ENCODE data around the gene GABRB3. TPM values are rescaled to one million over a fixed set of nuclear protein-coding genes. Genes with fewer than 3 reads are reported as not detected.

GABRB3 gene
- polyA plus RNA-seq, 1 donor from 2014 or later, result 78.3 TPM

DNA sequence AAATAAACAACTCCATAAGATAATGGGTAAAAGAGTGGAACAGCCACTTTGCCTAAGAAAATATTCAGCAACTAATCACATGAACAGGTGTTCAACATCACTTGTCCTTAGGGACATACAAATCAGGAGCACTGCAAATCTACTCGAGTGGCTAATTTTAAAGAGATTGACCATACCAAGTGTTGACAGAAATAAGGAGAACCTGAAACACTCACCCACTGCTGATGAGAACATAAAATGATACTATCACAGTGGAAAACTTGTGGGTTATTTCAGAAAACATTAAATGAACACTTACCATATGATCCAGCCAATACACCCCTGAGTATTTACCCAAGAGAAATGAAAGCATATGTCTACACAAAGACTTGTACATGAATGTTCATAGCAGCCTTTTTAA lies 70.5 kb downstream of the GABRB3 start:
- no peak overlapping the region for H3K4me3 ChIP-seq (ENCODE audit: low read length)
- H3K79me2 ChIP-seq (replicated peaks; ENCODE audit: insufficient read depth, low read length), result peaks cover 39% of the 10 kb centered on the region
- no peak overlapping the region for H3K9ac ChIP-seq (ENCODE audit: low read length)
- H3K36me3 ChIP-seq (ENCODE audit: insufficient read depth, low read length), result no peaks in the 10 kb centered on the region
- no peak overlapping the region for H3K4me2 ChIP-seq (ENCODE audit: low read length)
- peaks cover 5% of the 10 kb centered on the region for H3F3A ChIP-seq (ENCODE audit: insufficient read depth, low read length, poor library complexity, severe bottlenecking)
- H4K20me1 ChIP-seq (ENCODE audit: insufficient read depth), result no peaks in the 10 kb centered on the region
- H3K9me2 ChIP-seq (ENCODE audit: insufficient read depth, low read length), result no peaks in the 10 kb centered on the region
- H3K27me3 ChIP-seq (ENCODE audit: insufficient read depth, low read depth, low read length), result no peaks in the 10 kb centered on the region
- H3K9me3 ChIP-seq (ENCODE audit: low read length), result no peaks in the 10 kb centered on the region
- H2AFZ ChIP-seq (ENCODE audit: low read depth, low read length), result no peak overlapping the region
- H3K27ac ChIP-seq (ENCODE audit: low read length), result no peak overlapping the region
- TF ChIP-seq RAD21 (conservative IDR thresholded peaks at IDR 0.05) (no peak), EZH2 (IDR thresholded peaks at IDR 0.05; ENCODE audit: borderline replicate concordance, insufficient read depth, low read length, poor library complexity, severe bottlenecking) (no peak), TAF1 (IDR thresholded peaks at IDR 0.05; ENCODE audit: low read depth) (no peak), POLR2AphosphoS5 (IDR thresholded peaks at IDR 0.05) (no peak), CTCF (IDR thresholded peaks at IDR 0.05; ENCODE audit: poor library complexity, severe bottlenecking) (no peak), EP300 (conservative IDR thresholded peaks at IDR 0.05; ENCODE audit: poor library complexity, severe bottlenecking) (no peak), MXI1 (conservative IDR thresholded peaks at IDR 0.05; ENCODE audit: poor library complexity, severe bottlenecking) (no peak)
- TF ChIP-seq, protein P1, sequence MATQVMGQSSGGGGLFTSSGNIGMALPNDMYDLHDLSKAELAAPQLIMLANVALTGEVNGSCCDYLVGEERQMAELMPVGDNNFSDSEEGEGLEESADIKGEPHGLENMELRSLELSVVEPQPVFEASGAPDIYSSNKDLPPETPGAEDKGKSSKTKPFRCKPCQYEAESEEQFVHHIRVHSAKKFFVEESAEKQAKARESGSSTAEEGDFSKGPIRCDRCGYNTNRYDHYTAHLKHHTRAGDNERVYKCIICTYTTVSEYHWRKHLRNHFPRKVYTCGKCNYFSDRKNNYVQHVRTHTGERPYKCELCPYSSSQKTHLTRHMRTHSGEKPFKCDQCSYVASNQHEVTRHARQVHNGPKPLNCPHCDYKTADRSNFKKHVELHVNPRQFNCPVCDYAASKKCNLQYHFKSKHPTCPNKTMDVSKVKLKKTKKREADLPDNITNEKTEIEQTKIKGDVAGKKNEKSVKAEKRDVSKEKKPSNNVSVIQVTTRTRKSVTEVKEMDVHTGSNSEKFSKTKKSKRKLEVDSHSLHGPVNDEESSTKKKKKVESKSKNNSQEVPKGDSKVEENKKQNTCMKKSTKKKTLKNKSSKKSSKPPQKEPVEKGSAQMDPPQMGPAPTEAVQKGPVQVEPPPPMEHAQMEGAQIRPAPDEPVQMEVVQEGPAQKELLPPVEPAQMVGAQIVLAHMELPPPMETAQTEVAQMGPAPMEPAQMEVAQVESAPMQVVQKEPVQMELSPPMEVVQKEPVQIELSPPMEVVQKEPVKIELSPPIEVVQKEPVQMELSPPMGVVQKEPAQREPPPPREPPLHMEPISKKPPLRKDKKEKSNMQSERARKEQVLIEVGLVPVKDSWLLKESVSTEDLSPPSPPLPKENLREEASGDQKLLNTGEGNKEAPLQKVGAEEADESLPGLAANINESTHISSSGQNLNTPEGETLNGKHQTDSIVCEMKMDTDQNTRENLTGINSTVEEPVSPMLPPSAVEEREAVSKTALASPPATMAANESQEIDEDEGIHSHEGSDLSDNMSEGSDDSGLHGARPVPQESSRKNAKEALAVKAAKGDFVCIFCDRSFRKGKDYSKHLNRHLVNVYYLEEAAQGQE (IDR thresholded peaks at IDR 0.05; ENCODE audit: borderline replicate concordance), result no peak

DNA sequence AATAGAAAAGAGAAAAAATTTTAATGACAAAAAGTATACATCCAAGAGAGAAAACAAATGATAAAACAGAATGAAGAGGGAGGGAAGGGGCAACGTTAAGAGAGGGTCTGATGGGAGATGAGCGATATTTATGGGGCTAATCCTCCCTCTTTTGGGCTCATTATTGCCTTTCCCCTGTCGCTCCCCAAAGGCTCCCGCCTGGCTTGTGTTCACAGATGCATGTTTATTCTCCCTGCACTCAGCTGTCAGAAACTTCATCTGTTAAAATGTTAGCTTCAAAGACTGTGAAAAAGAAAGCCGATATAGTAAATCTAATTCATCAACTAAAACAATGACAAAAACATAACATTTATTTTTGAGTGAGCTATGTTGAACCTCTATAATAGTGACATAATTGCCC lies 74.3 kb downstream of the GABRB3 start:
- Histone ChIP-seq H3K79me2 (replicated peaks; ENCODE audit: insufficient read depth, low read length) (peaks cover 50% of the 10 kb centered on the region), H3K9me3 (ENCODE audit: low read length) (no peaks in the 10 kb centered on the region), H3K27me3 (ENCODE audit: insufficient read depth, low read depth, low read length) (no peaks in the 10 kb centered on the region), H3F3A (ENCODE audit: insufficient read depth, low read length, poor library complexity, severe bottlenecking) (peaks cover 5% of the 10 kb centered on the region), H4K20me1 (ENCODE audit: insufficient read depth) (no peaks in the 10 kb centered on the region), H3K9ac (ENCODE audit: low read length) (peak overlapping the region; percentile 46), H3K9me2 (ENCODE audit: insufficient read depth, low read length) (no peaks in the 10 kb centered on the region), H2AFZ (ENCODE audit: low read depth, low read length) (no peak overlapping the region), H3K27ac (ENCODE audit: low read length) (peak overlapping the region; percentile 85), H3K4me2 (ENCODE audit: low read length) (peak overlapping the region; percentile 76), H3K36me3 (ENCODE audit: insufficient read depth, low read length) (no peaks in the 10 kb centered on the region), H3K4me3 (ENCODE audit: low read length) (peak overlapping the region; percentile 52)
- TF ChIP-seq TAF1 (IDR thresholded peaks at IDR 0.05; ENCODE audit: low read depth) (no peak), RAD21 (conservative IDR thresholded peaks at IDR 0.05) (no peak), CTCF (IDR thresholded peaks at IDR 0.05; ENCODE audit: poor library complexity, severe bottlenecking) (no peak), SMC3 (conservative IDR thresholded peaks at IDR 0.05; ENCODE audit: poor library complexity) (no peak), MXI1 (conservative IDR thresholded peaks at IDR 0.05; ENCODE audit: poor library complexity, severe bottlenecking) (no peak), POLR2AphosphoS5 (IDR thresholded peaks at IDR 0.05) (no peak), EP300 (conservative IDR thresholded peaks at IDR 0.05; ENCODE audit: poor library complexity, severe bottlenecking) (no peak)
- TF ChIP-seq, protein P1 (IDR thresholded peaks at IDR 0.05; ENCODE audit: borderline replicate concordance), result no peak
